Right lobe of liver (tissue), 4 donors: ENCODE measurements around the gene RALGAPA2.

Source experiments
- CTCF ChIP-seq, 4 donors: fragments of 200-600 bp in 3 of 4; fragments of 450-650 bp in 1 of 4; IDR thresholded peaks; one replicate each; pipeline versions ENCODE4 v1.5.1 to v1.8.0; 2016 to 2022; ENCODE audit warnings: antibody characterized with exemption in 4 of 4, mild to moderate bottlenecking in 2 of 4
- POLR2A ChIP-seq: fragments of 450-650 bp; IDR thresholded peaks from one replicate; pipeline ENCODE4 v1.6.1; 2017; ENCODE audit warnings: antibody characterized with exemption, mild to moderate bottlenecking
- donor health status: DM: no; HTN: no; CAD: no.
- donor health status: DM: no; HTN: no; CAD: no.
- donor health status: DM: no; HTN: yes; CAD: no.

GRCh38 chr20:20442466-20442865, 270.0 kb downstream of the RALGAPA2 start:
- TF ChIP-seq CTCF (IDR thresholded peaks at IDR 0.05) (no peak), POLR2A (no peak)
